ENCODE measurements around the gene TRPM3. TPM values are rescaled to one million over a fixed set of nuclear protein-coding genes. Genes with fewer than 3 reads are reported as not detected.

The TRPM3 gene
- polyA plus RNA-seq, 3 donors, result not detected

DNA sequence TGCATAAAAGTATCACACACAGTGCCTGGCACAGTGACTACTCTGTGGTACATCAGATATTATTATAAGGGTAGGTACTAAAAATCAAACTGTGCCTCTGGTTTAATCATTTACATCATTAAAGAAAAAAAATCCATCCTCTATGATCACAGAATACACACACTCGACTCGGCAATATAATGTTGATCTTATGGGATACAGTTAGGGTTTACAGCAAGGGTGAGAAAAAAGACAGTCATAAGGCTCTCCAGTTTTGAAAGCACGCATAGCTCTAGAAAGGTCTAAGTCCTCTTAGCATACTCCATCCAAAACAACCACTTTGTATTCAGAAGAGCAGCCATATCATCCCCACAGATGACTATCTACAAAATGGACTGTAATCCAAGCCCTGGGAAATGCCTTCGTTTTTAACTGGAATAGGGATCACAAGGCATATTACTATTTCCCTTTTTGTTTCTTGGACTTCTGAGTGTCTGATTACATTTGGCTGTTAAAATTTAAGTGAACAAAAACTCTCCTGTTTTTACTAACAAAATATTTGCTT lies 26.6 kb downstream of the TRPM3 start:
- no peak overlapping the region for H3K9ac ChIP-seq (ENCODE audit: insufficient read depth, low read length, poor library complexity, severe bottlenecking)
- no peaks in the 10 kb centered on the region for H3K27me3 ChIP-seq (ENCODE audit: control insufficient read depth in 2 of 2, insufficient read depth in 2 of 2, low read length in 2 of 2)
- Mint-ChIP-seq H3K9me3 (peaks cover 0 to 1% (median 0%) of the 10 kb centered on the region in 7 donors), H3K4me1 (no peaks in the 10 kb centered on the region), H3K36me3 (no peaks in the 10 kb centered on the region), H3K27me3 (ENCODE audit: low read depth in 3 of 3) (no peaks in the 10 kb centered on the region), H3K4me3 (no peak overlapping the region), H3K27ac (no peak overlapping the region)
- WGBS (ENCODE audit: insufficient coverage), result no CpG with 5 or more reads among the region's 4 CpGs
- H3K9me3 ChIP-seq (replicated peaks in 1 of 2; ENCODE audit: control insufficient read depth in 1 of 2, insufficient read depth in 1 of 2, low read length in 2 of 2), result no peaks in the 10 kb centered on the region
- H3K4me2 ChIP-seq (replicated peaks; ENCODE audit: extremely low read depth, low read length, poor library complexity, severe bottlenecking), result no peak overlapping the region
- H3K27ac ChIP-seq (ENCODE audit: low read depth in 1 of 2, low read length in 2 of 2), result no peak overlapping the region
- no peaks in the 10 kb centered on the region for H3K4me1 ChIP-seq (ENCODE audit: control insufficient read depth in 1 of 2, insufficient read depth in 2 of 2, low read length in 2 of 2)
- TF ChIP-seq CTCF (IDR thresholded peaks at IDR 0.05), result no peak
- H2AFZ ChIP-seq (ENCODE audit: insufficient read depth, low read depth, low read length, poor library complexity, severe bottlenecking), result no peak overlapping the region
- no peak for DNase-seq
- H3K4me3 ChIP-seq (replicated peaks in 1 of 3; ENCODE audit: low read depth in 2 of 3, low read length in 3 of 3), result no peak overlapping the region
- no peaks in the 10 kb centered on the region for H4K20me1 ChIP-seq (ENCODE audit: insufficient read depth, low read length)
- no peaks in the 10 kb centered on the region for H3K79me2 ChIP-seq (ENCODE audit: insufficient read depth, low read length)
- intact Hi-C loops (cut with micrococcal nuclease), result no loop called here
- no peaks in the 10 kb centered on the region for H3K36me3 ChIP-seq (replicated peaks in 1 of 2; ENCODE audit: control insufficient read depth in 1 of 2, insufficient read depth in 2 of 2, low read length in 2 of 2)

GRCh38 chr9:71090896-71091295 lies 30.5 kb downstream of the TRPM3 start:
- Histone ChIP-seq H3K79me2 (ENCODE audit: insufficient read depth, low read length) (no peaks in the 10 kb centered on the region), H3K4me1 (ENCODE audit: control insufficient read depth in 1 of 2, insufficient read depth in 2 of 2, low read length in 2 of 2) (no peaks in the 10 kb centered on the region), H4K20me1 (ENCODE audit: insufficient read depth, low read length) (no peaks in the 10 kb centered on the region), H3K9me3 (replicated peaks in 1 of 2; ENCODE audit: control insufficient read depth in 1 of 2, insufficient read depth in 1 of 2, low read length in 2 of 2) (no peaks in the 10 kb centered on the region), H2AFZ (ENCODE audit: insufficient read depth, low read depth, low read length, poor library complexity, severe bottlenecking) (no peak overlapping the region), H3K27me3 (ENCODE audit: control insufficient read depth in 2 of 2, insufficient read depth in 2 of 2, low read length in 2 of 2) (no peaks in the 10 kb centered on the region), H3K9ac (ENCODE audit: insufficient read depth, low read length, poor library complexity, severe bottlenecking) (no peak overlapping the region), H3K36me3 (replicated peaks in 1 of 2; ENCODE audit: control insufficient read depth in 1 of 2, insufficient read depth in 2 of 2, low read length in 2 of 2) (no peaks in the 10 kb centered on the region), H3K4me2 (replicated peaks; ENCODE audit: extremely low read depth, low read length, poor library complexity, severe bottlenecking) (no peak overlapping the region), H3K27ac (ENCODE audit: low read depth in 1 of 2, low read length in 2 of 2) (no peak overlapping the region), H3K4me3 (replicated peaks in 1 of 3; ENCODE audit: low read depth in 2 of 3, low read length in 3 of 3) (no peak overlapping the region)
- H3K9me3 Mint-ChIP-seq, result peaks cover 0 to 1% (median 0%) of the 10 kb centered on the region in 7 donors
- H3K27ac Mint-ChIP-seq, result no peak overlapping the region
- no peak for DNase-seq
- H3K4me1 Mint-ChIP-seq, result no peaks in the 10 kb centered on the region
- no peak overlapping the region for H3K4me3 Mint-ChIP-seq
- H3K27me3 Mint-ChIP-seq (ENCODE audit: low read depth in 3 of 3), result no peaks in the 10 kb centered on the region
- H3K36me3 Mint-ChIP-seq, result no peaks in the 10 kb centered on the region
- intact Hi-C loops (cut with micrococcal nuclease), result no loop called here
- no peak for TF ChIP-seq CTCF (IDR thresholded peaks at IDR 0.05)

Measured in CD14-positive monocyte (primary cell).